ENCODE results near the gene SOX4. TPM values are rescaled to one million over a fixed set of nuclear protein-coding genes. Genes with fewer than 3 reads are reported as not detected.

Gene SOX4
- total RNA-seq, 1 experiment from 2014 or later: 67.0 TPM

GRCh38 chr6:21559238-21559637, 34.3 kb upstream of the SOX4 start:
- ATAC-seq: no peak
- no peak overlapping the region for H2AFZ ChIP-seq (ENCODE audit: low read depth, low read length, poor library complexity, severe bottlenecking)
- ChIA-PET POLR2A (no interaction called here), CTCF (no interaction called here), RAD21 (ENCODE audit: low non-redundant PET in 1 of 2, low total read pairs in 2 of 2, uncharacterized antibody in 2 of 2, unreplicated experiment in 2 of 2) (no interaction called here)
- no peak for DNase-seq (ENCODE audit: low read depth, low spot score)
- H3K27me3 ChIP-seq (ENCODE audit: insufficient read depth, low read length): no peaks in the 10 kb centered on the region
- no peaks in the 10 kb centered on the region for H3K4me1 ChIP-seq (ENCODE audit: control insufficient read depth in 1 of 2, insufficient read depth in 2 of 2, low read length in 2 of 2)
- no TSS peak for BruUV-seq (replicated peaks)
- H3K36me3 ChIP-seq (ENCODE audit: control insufficient read depth in 1 of 2, insufficient read depth in 2 of 2, low read length in 2 of 2): no peaks in the 10 kb centered on the region
- H3K79me2 ChIP-seq (ENCODE audit: insufficient read depth, low read length): no peaks in the 10 kb centered on the region
- H3K27ac ChIP-seq (ENCODE audit: low read depth, low read length): no peak overlapping the region
- H3K4me3 ChIP-seq (replicated peaks in 1 of 2; ENCODE audit: low read depth in 1 of 2, low read length in 2 of 2): no peak overlapping the region
- TF ChIP-seq JUND (IDR thresholded peaks at IDR 0.05): no peak
- no peak for TF ChIP-seq FOSL1 (IDR thresholded peaks at IDR 0.05; ENCODE audit: low read depth)
- TF ChIP-seq TCF7L2 (IDR thresholded peaks at IDR 0.05; ENCODE audit: borderline replicate concordance, extremely low read depth, insufficient read depth, insufficient read length): no peak
- TF ChIP-seq RAD21 (IDR thresholded peaks at IDR 0.05; ENCODE audit: low read depth): no peak
- TF ChIP-seq CTCF (IDR thresholded peaks at IDR 0.05 in 2 of 3, conservative IDR thresholded peaks at IDR 0.05 in 1 of 3; ENCODE audit: borderline replicate concordance in 1 of 3, insufficient read depth in 1 of 3, low read depth in 2 of 3, low read length in 2 of 3): no peak
- TF ChIP-seq ZBTB33 (IDR thresholded peaks at IDR 0.05; ENCODE audit: extremely low read depth, insufficient replicate concordance, low read length): no peak
- no peak for TF ChIP-seq ATF3 (IDR thresholded peaks at IDR 0.05)
- no peaks in the 10 kb centered on the region for H4K20me1 ChIP-seq (ENCODE audit: insufficient read depth)
- H3K9ac ChIP-seq (ENCODE audit: low read length): no peak overlapping the region
- no peaks in the 10 kb centered on the region for H3K9me2 ChIP-seq (ENCODE audit: insufficient read depth)
- intact Hi-C loops (cut with micrococcal nuclease): no loop called here
- no peaks in the 10 kb centered on the region for H3K9me3 ChIP-seq (ENCODE audit: control insufficient read depth in 1 of 2, insufficient read depth in 1 of 2, low read depth in 1 of 2, low read length in 2 of 2)
- H3K4me2 ChIP-seq (ENCODE audit: low read length): no peak overlapping the region
